Astrocyte (in vitro differentiated cells and primary cell): ENCODE measurements around the gene PPP2R2B. TPM values are rescaled to one million over a fixed set of nuclear protein-coding genes. Genes with fewer than 3 reads are reported as not detected.
A peak's percentile ranks its signal among the peaks of the same experiment; 100 is the strongest.

Experiments used
- DNase-seq: peaks from one replicate; pipeline ENCODE4 v3.0.0-alpha.2; 2010; ENCODE audit warnings: low read depth
- FAIRE-seq: peaks from 2 replicates; lab custom pipeline; 2011; peaks lifted over from hg19 to GRCh38; lab: Jason Lieb, UNC
- H2AFZ ChIP-seq: 2 replicates; pipeline ENCODE4 v1.6.0; 2012; ENCODE audit warnings: low read depth, low read length, inconsistent platforms
- H3K27ac ChIP-seq: 2 replicates; pipeline ENCODE4 v1.5.1; 2011; ENCODE audit warnings: low read depth, low read length, inconsistent platforms
- H3K27me3 ChIP-seq: 2 replicates; pipeline ENCODE4 v1.6.0; 2011; ENCODE audit warnings: low read length, inconsistent platforms; ENCODE audit not compliant: insufficient read depth
- H3K36me3 ChIP-seq: 2 replicates; pipeline ENCODE4 v1.5.1; 2011; ENCODE audit warnings: low read length, inconsistent platforms; ENCODE audit not compliant: insufficient read depth
- H3K4me1 ChIP-seq: 2 replicates; pipeline ENCODE4 v1.5.1; 2011; ENCODE audit warnings: low read length, inconsistent platforms; ENCODE audit not compliant: insufficient read depth
- H3K4me2 ChIP-seq: 2 replicates; pipeline ENCODE4 v1.6.0; 2012; ENCODE audit warnings: low read length, inconsistent platforms
- H3K4me3 ChIP-seq: 2 replicates; pipeline ENCODE4 v1.5.1; 2011; ENCODE audit warnings: low read depth, mild to moderate bottlenecking, low read length, inconsistent platforms; ENCODE audit not compliant: insufficient read depth
- H3K79me2 ChIP-seq: 2 replicates; pipeline ENCODE4 v1.6.0; 2012; ENCODE audit warnings: mild to moderate bottlenecking, low read length, inconsistent platforms; ENCODE audit not compliant: insufficient read depth
- H3K9ac ChIP-seq: 2 replicates; pipeline ENCODE4 v1.6.0; 2012; ENCODE audit warnings: mild to moderate bottlenecking, low read length, inconsistent platforms
- H3K9me3 ChIP-seq: 2 replicates; pipeline ENCODE4 v1.5.1; 2012; ENCODE audit warnings: low read depth, mild to moderate bottlenecking, low read length, inconsistent platforms; ENCODE audit not compliant: insufficient read depth
- H4K20me1 ChIP-seq: 2 replicates; pipeline ENCODE4 v1.6.0; 2012; ENCODE audit warnings: low read length, inconsistent platforms; ENCODE audit not compliant: insufficient read depth
- H3K27ac Mint-ChIP-seq: one replicate; pipeline ENCODE4 v1.8.0; 2021; ENCODE audit warnings: mild to moderate bottlenecking, mixed read lengths; ENCODE audit not compliant: unreplicated experiment
- H3K27me3 Mint-ChIP-seq: one replicate; pipeline ENCODE4 v1.8.0; 2021; ENCODE audit warnings: low read depth, mixed read lengths; ENCODE audit not compliant: unreplicated experiment
- H3K36me3 Mint-ChIP-seq: one replicate; pipeline ENCODE4 v1.8.0; 2021; ENCODE audit warnings: low read depth, mixed read lengths; ENCODE audit not compliant: unreplicated experiment
- H3K4me1 Mint-ChIP-seq: one replicate; pipeline ENCODE4 v1.8.0; 2021; ENCODE audit warnings: low read depth, mixed read lengths; ENCODE audit not compliant: unreplicated experiment
- H3K4me3 Mint-ChIP-seq: one replicate; pipeline ENCODE4 v1.8.0; 2021; ENCODE audit warnings: mild to moderate bottlenecking, moderate library complexity, mixed read lengths; ENCODE audit not compliant: unreplicated experiment
- H3K9me3 Mint-ChIP-seq: one replicate; pipeline ENCODE4 v1.8.0; 2021; ENCODE audit warnings: mild to moderate bottlenecking, mixed read lengths; ENCODE audit not compliant: unreplicated experiment
- EZH2 ChIP-seq: IDR thresholded peaks from 2 replicates; pipeline ENCODE4 v1.6.1; 2012; ENCODE audit warnings: mild to moderate bottlenecking, low read length, inconsistent platforms; ENCODE audit not compliant: insufficient read depth
- total RNA-seq: library from RNA; stranded (reverse); gene quantifications from 2 replicates; pipeline ENCODE4 v1.2.1, GENCODE V29; 2021
- TF ChIP-seq, protein P1 (sequence below): IDR thresholded peaks from 2 replicates; pipeline ENCODE4 v1.5.1; 2011; ENCODE audit warnings: low read depth, mild to moderate bottlenecking, inconsistent platforms, low read length, moderate library complexity; ENCODE audit not compliant: insufficient read depth

The PPP2R2B gene
- total RNA-seq, 1 donor from 2014 or later, result 5.2 TPM

DNA sequence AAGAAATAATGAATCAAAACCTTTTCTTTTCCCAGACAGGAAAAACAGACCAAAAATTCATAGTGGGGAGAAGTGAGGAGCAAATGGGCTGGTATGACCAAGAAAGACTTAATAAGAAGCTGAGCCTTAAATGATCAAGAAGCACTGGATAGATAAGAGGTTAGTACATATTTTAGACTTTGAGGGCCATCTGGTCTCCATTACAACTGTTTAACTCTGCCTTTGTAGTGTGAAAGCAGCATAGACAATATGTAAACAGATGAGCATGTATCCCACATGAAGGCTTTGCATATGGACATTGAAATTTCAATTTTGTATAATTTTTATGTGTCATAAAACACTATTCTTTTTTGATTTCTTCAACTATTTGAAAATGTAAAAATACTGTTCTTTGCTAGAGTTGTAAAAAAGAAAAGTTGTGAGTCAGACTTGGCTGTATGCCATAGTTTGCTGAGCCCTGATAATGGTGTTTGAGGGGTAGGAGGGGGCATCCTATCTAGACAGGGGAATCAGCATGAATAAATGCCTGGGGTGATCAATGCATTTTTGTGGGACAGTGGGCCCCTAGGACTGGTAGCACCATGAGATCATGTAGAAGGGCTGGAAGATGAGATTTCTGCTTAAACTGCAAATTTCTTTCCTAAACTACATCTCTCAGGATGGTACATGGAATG lies 270.8 kb downstream of the PPP2R2B start:
- DNase-seq (peak; percentile 49), FAIRE-seq (no peak)
- H3K4me3 ChIP-seq, result no peak overlapping the region
- H3K9ac ChIP-seq, result no peak overlapping the region
- Mint-ChIP-seq H3K4me3 (no peak overlapping the region), H3K36me3 (no peaks in the 10 kb centered on the region), H3K27me3 (no peaks in the 10 kb centered on the region), H3K4me1 (peaks cover 3% of the 10 kb centered on the region), H3K9me3 (no peaks in the 10 kb centered on the region), H3K27ac (no peak overlapping the region)
- no peak overlapping the region for H3K27ac ChIP-seq
- H2AFZ ChIP-seq, result no peak overlapping the region
- no peaks in the 10 kb centered on the region for H3K27me3 ChIP-seq
- no peaks in the 10 kb centered on the region for H3K79me2 ChIP-seq
- no peaks in the 10 kb centered on the region for H3K36me3 ChIP-seq
- no peaks in the 10 kb centered on the region for H3K4me1 ChIP-seq
- no peak for TF ChIP-seq EZH2
- TF ChIP-seq, protein P1, sequence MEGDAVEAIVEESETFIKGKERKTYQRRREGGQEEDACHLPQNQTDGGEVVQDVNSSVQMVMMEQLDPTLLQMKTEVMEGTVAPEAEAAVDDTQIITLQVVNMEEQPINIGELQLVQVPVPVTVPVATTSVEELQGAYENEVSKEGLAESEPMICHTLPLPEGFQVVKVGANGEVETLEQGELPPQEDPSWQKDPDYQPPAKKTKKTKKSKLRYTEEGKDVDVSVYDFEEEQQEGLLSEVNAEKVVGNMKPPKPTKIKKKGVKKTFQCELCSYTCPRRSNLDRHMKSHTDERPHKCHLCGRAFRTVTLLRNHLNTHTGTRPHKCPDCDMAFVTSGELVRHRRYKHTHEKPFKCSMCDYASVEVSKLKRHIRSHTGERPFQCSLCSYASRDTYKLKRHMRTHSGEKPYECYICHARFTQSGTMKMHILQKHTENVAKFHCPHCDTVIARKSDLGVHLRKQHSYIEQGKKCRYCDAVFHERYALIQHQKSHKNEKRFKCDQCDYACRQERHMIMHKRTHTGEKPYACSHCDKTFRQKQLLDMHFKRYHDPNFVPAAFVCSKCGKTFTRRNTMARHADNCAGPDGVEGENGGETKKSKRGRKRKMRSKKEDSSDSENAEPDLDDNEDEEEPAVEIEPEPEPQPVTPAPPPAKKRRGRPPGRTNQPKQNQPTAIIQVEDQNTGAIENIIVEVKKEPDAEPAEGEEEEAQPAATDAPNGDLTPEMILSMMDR, result no peak
- no peaks in the 10 kb centered on the region for H3K9me3 ChIP-seq
- H3K4me2 ChIP-seq, result no peak overlapping the region
- no peaks in the 10 kb centered on the region for H4K20me1 ChIP-seq

DNA sequence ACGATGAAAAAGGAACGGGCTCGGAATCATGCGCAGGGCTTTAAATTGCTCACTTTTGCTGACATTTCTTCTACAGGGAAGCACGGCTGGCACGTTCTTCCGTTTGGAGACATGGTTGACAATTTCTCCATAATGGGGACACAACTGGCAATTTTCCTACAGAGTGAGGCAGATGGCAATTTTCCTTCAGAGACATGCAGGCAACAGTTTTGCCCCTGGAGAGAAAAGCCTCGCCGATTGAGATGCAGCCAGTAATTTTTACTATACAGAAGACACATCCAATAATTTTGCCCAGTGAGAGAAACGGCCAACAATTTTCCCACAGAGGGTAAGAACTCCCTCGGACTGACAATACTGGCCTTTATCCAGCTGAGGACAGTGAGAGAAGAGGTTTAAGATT lies 271.7 kb downstream of the PPP2R2B start:
- no peak for FAIRE-seq
- Mint-ChIP-seq H3K27me3 (no peaks in the 10 kb centered on the region), H3K27ac (no peak overlapping the region), H3K4me1 (peaks cover 3% of the 10 kb centered on the region), H3K4me3 (no peak overlapping the region), H3K9me3 (no peaks in the 10 kb centered on the region), H3K36me3 (no peaks in the 10 kb centered on the region)
- Histone ChIP-seq H3K4me1 (no peaks in the 10 kb centered on the region), H2AFZ (no peak overlapping the region), H3K4me3 (no peak overlapping the region), H3K27me3 (no peaks in the 10 kb centered on the region), H3K4me2 (no peak overlapping the region), H3K27ac (no peak overlapping the region), H3K36me3 (no peaks in the 10 kb centered on the region), H4K20me1 (no peaks in the 10 kb centered on the region), H3K9me3 (no peaks in the 10 kb centered on the region), H3K9ac (no peak overlapping the region), H3K79me2 (no peaks in the 10 kb centered on the region)
- TF ChIP-seq EZH2, result no peak
- TF ChIP-seq, protein P1, result no peak
- no peak for DNase-seq

DNA sequence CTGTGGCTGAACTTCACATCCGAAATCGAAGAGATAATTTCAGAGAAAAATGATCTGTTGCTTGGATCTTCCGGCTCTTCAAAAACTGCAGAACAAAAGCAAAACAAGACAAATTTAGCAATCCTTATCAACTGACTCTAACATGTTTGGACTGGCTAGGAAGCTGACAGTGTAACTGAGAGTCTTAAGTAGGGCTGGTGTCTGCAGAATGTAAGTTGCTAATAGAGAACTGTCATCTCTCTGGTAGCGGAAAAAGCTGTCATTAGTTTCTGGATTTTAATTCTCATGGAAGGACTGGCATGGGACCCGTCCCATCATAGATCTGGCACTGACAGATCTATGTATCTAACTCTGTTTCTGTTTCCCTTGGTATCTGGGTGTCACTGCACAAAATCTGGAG lies 278.2 kb downstream of the PPP2R2B start:
- TF ChIP-seq, protein P1, result no peak
- TF ChIP-seq EZH2, result no peak
- H3K4me1 ChIP-seq, result no peaks in the 10 kb centered on the region
- Mint-ChIP-seq H3K9me3 (no peaks in the 10 kb centered on the region), H3K27me3 (no peaks in the 10 kb centered on the region), H3K4me3 (no peak overlapping the region), H3K4me1 (no peaks in the 10 kb centered on the region), H3K27ac (no peak overlapping the region), H3K36me3 (no peaks in the 10 kb centered on the region)
- DNase-seq, result no peak
- H4K20me1 ChIP-seq, result no peaks in the 10 kb centered on the region
- no peaks in the 10 kb centered on the region for H3K36me3 ChIP-seq
- no peak overlapping the region for H3K4me3 ChIP-seq
- H3K27ac ChIP-seq, result no peak overlapping the region
- no peak overlapping the region for H3K4me2 ChIP-seq
- no peaks in the 10 kb centered on the region for H3K9me3 ChIP-seq
- no peaks in the 10 kb centered on the region for H3K79me2 ChIP-seq
- no peak overlapping the region for H3K9ac ChIP-seq
- FAIRE-seq, result no peak
- no peaks in the 10 kb centered on the region for H3K27me3 ChIP-seq
- no peak overlapping the region for H2AFZ ChIP-seq
